OCI-LY7 (cell line): ENCODE results near the gene JPT2. TPM values are rescaled to one million over a fixed set of nuclear protein-coding genes. Genes with fewer than 3 reads are reported as not detected.

Experiments
- BruUV-seq: library from RNA; stranded (reverse); fragments of 400-500 nt; replicated peaks from 2 replicates; lab custom pipeline; 2021; lab: Mats Ljungman, UMichigan
- CTCF ChIA-PET: fragments of 300-600 bp; sonication (Branson Sonifier 250); formaldehyde crosslinking; loops from one replicate; lab custom pipeline; 2022; ENCODE audit warnings: antibody characterized with exemption; ENCODE audit not compliant: unreplicated experiment; lab: Charles Lee
- POLR2A ChIA-PET: fragments of 300-600 bp; sonication (Branson Sonifier 250); formaldehyde crosslinking; loops from one replicate; lab custom pipeline; 2022; ENCODE audit warnings: antibody characterized with exemption; lab: Charles Lee
- DNase-seq: peaks from one replicate; pipeline ENCODE4 v3.0.0-alpha.2; 2015; ENCODE audit warnings: low spot score
- H2AFZ ChIP-seq: fragments of 200-600 bp; sonication (generic), shearing (Covaris generic); 2 replicates; pipeline ENCODE4 v1.6.1; 2014; ENCODE audit warnings: mild to moderate bottlenecking, antibody characterized with exemption, low read length, moderate library complexity
- H3K27ac ChIP-seq: fragments of 200-600 bp; sonication (generic); 2 replicates; pipeline ENCODE4 v1.5.1; 2014; ENCODE audit warnings: mixed run types, low read depth, mild to moderate bottlenecking, moderate library complexity, low read length, inconsistent platforms; ENCODE audit not compliant: poor library complexity, severe bottlenecking
- H3K36me3 ChIP-seq: fragments of 200-600 bp; sonication (generic); 2 replicates; pipeline ENCODE4 v1.6.1; 2014; ENCODE audit warnings: mild to moderate bottlenecking, antibody characterized with exemption, low read length, moderate library complexity, mixed read lengths; ENCODE audit not compliant: insufficient read depth
- H3K4me1 ChIP-seq: fragments of 200-600 bp; sonication (generic); 2 replicates; pipeline ENCODE4 v1.5.1; 2014; ENCODE audit warnings: mild to moderate bottlenecking, low read length; ENCODE audit not compliant: insufficient read depth, poor library complexity, severe bottlenecking
- H3K4me2 ChIP-seq: fragments of 200-600 bp; sonication (generic); 2 replicates; pipeline ENCODE4 v1.6.1; 2014; ENCODE audit warnings: mild to moderate bottlenecking, low read length
- H3K4me3 ChIP-seq: fragments of 200-600 bp; sonication (generic); 2 replicates; pipeline ENCODE4 v1.5.1; 2014; ENCODE audit warnings: mild to moderate bottlenecking, low read depth, low read length; ENCODE audit not compliant: poor library complexity, severe bottlenecking
- H3K79me2 ChIP-seq: fragments of 200-600 bp; sonication (generic); 2 replicates; pipeline ENCODE4 v1.6.1; 2016; ENCODE audit warnings: low read depth, mild to moderate bottlenecking, low read length, moderate library complexity, mixed read lengths; ENCODE audit not compliant: insufficient read depth
- H3K9me2 ChIP-seq: fragments of 200-600 bp; sonication (generic); 2 replicates; pipeline ENCODE4 v1.6.1; 2016; ENCODE audit warnings: mild to moderate bottlenecking, low read length, mixed read lengths; ENCODE audit not compliant: insufficient read depth
- H3K9me3 ChIP-seq: fragments of 200-600 bp; sonication (generic); 2 replicates; pipeline ENCODE4 v1.6.1; 2014; ENCODE audit warnings: mild to moderate bottlenecking, mixed run types, low read length, mixed read lengths
- H4K20me1 ChIP-seq: fragments of 200-600 bp; sonication (generic); 2 replicates; pipeline ENCODE4 v1.6.1; 2014; ENCODE audit warnings: mild to moderate bottlenecking, antibody characterized with exemption, low read length, moderate library complexity, mixed read lengths; ENCODE audit not compliant: insufficient read depth
- EZH2phosphoT487 ChIP-seq: fragments of 200-600 bp; sonication (generic); IDR thresholded peaks from 2 replicates; pipeline ENCODE4 v1.6.1; 2018; ENCODE audit warnings: low read depth, borderline replicate concordance, mild to moderate bottlenecking, mixed run types, antibody characterized with exemption, low read length, moderate library complexity, mixed read lengths
- intact Hi-C: fragments of 100-400 bp; cut with micrococcal nuclease; formaldehyde crosslinking; loops from one replicate; pipeline ENCODE4 v1.10.0; 2022; ENCODE audit not compliant: unreplicated experiment
- total RNA-seq, 2 experiments: library from RNA; depleted of rRNA in 1 of 2; stranded (reverse); fragments of >200 nt in 1 of 2; shearing (Covaris generic) in 1 of 2; gene quantifications; 2 replicates each; pipeline ENCODE4 v1.2.3, GENCODE V29; 2014 to 2022
- TF ChIP-seq, protein P1 (sequence below): fragments of 200-600 bp; sonication (generic); conservative IDR thresholded peaks from 2 replicates; pipeline ENCODE4 v1.5.1; 2014; ENCODE audit warnings: mild to moderate bottlenecking, antibody characterized with exemption, low read length, moderate library complexity, mixed read lengths

JPT2 gene
- total RNA-seq, 2 experiments from 2014 or later, result 67.4 to 75.2 TPM

DNA sequence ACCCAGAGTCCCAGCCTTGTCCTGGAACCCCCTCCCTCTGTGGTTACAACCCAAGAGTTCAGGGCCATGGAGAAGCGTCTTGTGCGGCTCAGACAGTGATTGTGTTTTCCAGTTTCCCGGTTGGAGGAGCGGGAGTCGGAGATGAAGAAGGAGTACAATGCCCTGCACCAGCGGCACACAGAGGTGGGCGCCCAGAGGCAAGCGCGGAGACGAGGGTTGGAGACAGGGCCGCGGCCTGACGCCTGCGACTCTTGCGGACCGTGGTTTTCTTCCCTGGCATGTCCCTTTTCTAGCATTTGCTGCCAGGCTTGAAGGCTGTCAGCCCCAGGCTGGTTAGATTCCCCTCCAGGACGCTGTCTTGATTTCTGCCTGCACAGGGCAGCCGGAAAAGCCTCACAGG is 50.9 kb downstream of the JPT2 start:
- no peaks in the 10 kb centered on the region for H3K9me2 ChIP-seq
- no TSS peak for BruUV-seq
- H3K27ac ChIP-seq, result no peak overlapping the region
- no peak overlapping the region for H3K4me2 ChIP-seq
- no peak overlapping the region for H3K4me3 ChIP-seq
- no peaks in the 10 kb centered on the region for H3K9me3 ChIP-seq
- peaks cover 61% of the 10 kb centered on the region for H3K36me3 ChIP-seq
- intact Hi-C loops, result no loop called here
- H3K79me2 ChIP-seq, result no peaks in the 10 kb centered on the region
- DNase-seq, result no peak
- CTCF ChIA-PET, result no interaction called here
- H4K20me1 ChIP-seq, result no peaks in the 10 kb centered on the region
- no peaks in the 10 kb centered on the region for H3K4me1 ChIP-seq
- TF ChIP-seq, protein P1, sequence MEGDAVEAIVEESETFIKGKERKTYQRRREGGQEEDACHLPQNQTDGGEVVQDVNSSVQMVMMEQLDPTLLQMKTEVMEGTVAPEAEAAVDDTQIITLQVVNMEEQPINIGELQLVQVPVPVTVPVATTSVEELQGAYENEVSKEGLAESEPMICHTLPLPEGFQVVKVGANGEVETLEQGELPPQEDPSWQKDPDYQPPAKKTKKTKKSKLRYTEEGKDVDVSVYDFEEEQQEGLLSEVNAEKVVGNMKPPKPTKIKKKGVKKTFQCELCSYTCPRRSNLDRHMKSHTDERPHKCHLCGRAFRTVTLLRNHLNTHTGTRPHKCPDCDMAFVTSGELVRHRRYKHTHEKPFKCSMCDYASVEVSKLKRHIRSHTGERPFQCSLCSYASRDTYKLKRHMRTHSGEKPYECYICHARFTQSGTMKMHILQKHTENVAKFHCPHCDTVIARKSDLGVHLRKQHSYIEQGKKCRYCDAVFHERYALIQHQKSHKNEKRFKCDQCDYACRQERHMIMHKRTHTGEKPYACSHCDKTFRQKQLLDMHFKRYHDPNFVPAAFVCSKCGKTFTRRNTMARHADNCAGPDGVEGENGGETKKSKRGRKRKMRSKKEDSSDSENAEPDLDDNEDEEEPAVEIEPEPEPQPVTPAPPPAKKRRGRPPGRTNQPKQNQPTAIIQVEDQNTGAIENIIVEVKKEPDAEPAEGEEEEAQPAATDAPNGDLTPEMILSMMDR, result no peak
- no peak for TF ChIP-seq EZH2phosphoT487
- H2AFZ ChIP-seq, result no peak overlapping the region
- POLR2A ChIA-PET, result no interaction called here

GRCh38 chr16:1729445-1729844 is 51.4 kb downstream of the JPT2 start:
- Histone ChIP-seq H3K4me1 (no peaks in the 10 kb centered on the region), H3K36me3 (peaks cover 61% of the 10 kb centered on the region), H3K4me3 (no peak overlapping the region), H3K9me2 (no peaks in the 10 kb centered on the region), H3K9me3 (no peaks in the 10 kb centered on the region), H3K79me2 (no peaks in the 10 kb centered on the region), H3K27ac (no peak overlapping the region), H2AFZ (no peak overlapping the region), H4K20me1 (no peaks in the 10 kb centered on the region), H3K4me2 (no peak overlapping the region)
- POLR2A ChIA-PET, result no interaction called here
- CTCF ChIA-PET, result no interaction called here
- intact Hi-C loops, result no loop called here
- TF ChIP-seq EZH2phosphoT487, result no peak
- TF ChIP-seq, protein P1, result no peak
- DNase-seq, result no peak
- no TSS peak for BruUV-seq

GRCh38 chr16:1731073-1731472 is 53.0 kb downstream of the JPT2 start:
- H3K27ac ChIP-seq, result no peak overlapping the region
- H2AFZ ChIP-seq, result no peak overlapping the region
- H3K36me3 ChIP-seq, result peaks cover 67% of the 10 kb centered on the region
- H3K79me2 ChIP-seq, result no peaks in the 10 kb centered on the region
- H3K9me2 ChIP-seq, result no peaks in the 10 kb centered on the region
- H4K20me1 ChIP-seq, result no peaks in the 10 kb centered on the region
- no peak overlapping the region for H3K4me3 ChIP-seq
- no peak for TF ChIP-seq EZH2phosphoT487
- TF ChIP-seq, protein P1, result no peak
- peaks cover 14% of the 10 kb centered on the region for H3K9me3 ChIP-seq
- ChIA-PET POLR2A (no interaction called here), CTCF (no interaction called here)
- no peak for DNase-seq
- no peak overlapping the region for H3K4me2 ChIP-seq
- no TSS peak for BruUV-seq
- intact Hi-C loops, result no loop called here
- no peaks in the 10 kb centered on the region for H3K4me1 ChIP-seq
